ENCODE data around the gene ABHD18.
A peak's percentile ranks its signal among the peaks of the same experiment; 100 is the strongest.
"Not testable (repeated sequence)": the region's sequence is repeated elsewhere in the genome, so short reads cannot be mapped to it uniquely, and the experiment has no call there.

Gene ABHD18

DNA sequence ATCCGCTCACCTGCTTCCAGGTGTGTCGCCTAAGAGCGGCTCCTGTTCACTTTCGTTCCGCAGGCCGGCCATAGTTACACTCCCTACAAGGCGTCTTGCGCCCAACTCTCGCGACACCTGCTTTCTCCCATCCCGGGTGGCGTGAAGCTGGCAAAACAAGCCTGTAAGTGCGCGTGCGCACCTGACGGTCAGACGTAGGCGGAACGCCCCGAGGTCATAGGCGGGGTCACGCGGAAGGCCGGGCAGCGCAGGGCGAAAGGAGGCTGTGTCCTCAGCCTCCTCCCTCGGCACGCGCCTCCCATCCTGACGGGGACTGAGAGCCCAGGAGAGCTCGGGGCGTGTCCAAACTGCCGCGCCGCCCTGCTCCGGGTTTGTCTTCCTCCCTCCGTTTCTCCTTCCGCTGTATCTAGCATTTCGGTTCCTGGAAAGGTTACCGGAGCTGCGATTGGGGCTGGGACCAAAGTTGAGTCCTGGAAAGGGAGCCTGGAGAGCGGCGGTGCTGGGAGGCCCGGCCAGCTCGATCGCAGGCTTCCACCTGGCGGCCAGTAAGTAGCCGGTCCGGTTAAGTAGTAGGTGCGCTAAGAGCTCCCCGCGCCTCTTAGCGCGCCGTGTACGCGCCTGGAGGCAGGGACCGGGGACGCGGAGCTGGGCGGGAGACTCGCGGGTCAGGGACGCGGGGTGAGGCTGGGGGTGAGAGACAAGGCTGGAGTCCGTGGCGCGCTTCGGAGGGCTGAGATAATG, at the start of gene ABHD18, which contains the start of gene MFSD8:
ABHD18 (plus strand) TSS at position 345 of the 741 bp plus-strand sequence. CDS start 17,550 bp downstream, outside the sequence.
MFSD8 (minus strand) TSS at position 112 of the 741 bp plus-strand sequence; CDS start at position 72, 40 bp downstream.
- DNase-seq (ENCODE audit: low read depth), result peak; percentile 99

DNA sequence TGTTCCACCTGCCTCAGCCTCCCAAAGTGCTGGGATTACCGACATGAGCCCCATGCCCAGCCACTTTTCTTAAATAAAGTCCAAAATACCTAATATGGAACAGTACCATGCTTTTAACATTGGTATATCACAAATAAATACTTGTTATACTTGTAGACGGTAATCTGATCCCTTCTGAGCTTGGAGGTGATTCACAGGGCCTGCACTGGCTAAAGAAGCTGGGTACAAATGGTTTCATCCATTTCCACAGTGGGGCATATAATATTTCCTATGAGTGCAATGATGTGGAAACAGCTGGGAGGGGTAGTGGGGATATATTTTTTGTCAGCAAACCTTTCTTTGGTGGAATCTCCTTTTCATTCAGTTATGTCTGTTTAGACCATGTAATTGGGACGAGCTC, 48.7 kb upstream of the ABHD18 start:
- no peak for DNase-seq (ENCODE audit: low read depth)

DNA sequence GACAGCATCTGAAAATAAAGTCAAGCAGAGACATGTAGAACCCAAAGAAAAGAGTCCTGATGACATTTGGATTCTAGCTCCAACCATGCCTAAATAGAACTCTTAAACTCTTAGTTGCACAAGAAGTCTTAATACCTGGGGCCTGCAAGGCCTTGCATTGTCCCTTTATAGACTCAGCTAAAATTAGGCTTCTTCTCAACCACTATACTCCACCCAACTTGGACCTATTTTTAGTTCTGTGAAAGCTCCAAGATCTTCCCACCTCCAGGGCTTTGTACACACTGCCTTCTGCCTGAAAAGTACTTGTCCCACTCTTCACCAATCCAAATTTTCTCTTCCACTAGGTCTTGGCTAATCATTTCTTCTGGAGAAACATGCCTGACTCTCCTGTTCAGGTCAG, 48.1 kb upstream of the ABHD18 start:
- DNase-seq (ENCODE audit: low read depth), result no peak

DNA sequence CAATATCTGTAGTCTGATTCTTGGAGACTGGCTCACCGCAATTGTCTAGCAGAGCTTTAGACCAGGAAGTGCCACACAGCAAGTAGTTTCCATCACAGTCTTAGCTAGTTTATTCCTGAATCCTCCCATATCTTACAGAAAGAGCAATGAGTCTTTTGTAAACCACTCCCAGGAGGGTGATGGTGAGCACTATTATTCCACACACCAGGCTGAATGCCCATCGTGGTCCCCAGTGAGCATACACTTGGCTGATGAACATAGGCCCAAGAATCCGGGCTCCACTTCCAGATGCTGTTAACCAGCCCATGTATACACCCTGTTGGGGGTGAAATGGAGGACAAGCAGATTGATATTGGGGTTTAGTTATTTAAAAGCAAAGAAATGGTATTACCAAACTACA, 44.7 kb upstream of the ABHD18 start:
- DNase-seq (ENCODE audit: low read depth), result no peak

DNA sequence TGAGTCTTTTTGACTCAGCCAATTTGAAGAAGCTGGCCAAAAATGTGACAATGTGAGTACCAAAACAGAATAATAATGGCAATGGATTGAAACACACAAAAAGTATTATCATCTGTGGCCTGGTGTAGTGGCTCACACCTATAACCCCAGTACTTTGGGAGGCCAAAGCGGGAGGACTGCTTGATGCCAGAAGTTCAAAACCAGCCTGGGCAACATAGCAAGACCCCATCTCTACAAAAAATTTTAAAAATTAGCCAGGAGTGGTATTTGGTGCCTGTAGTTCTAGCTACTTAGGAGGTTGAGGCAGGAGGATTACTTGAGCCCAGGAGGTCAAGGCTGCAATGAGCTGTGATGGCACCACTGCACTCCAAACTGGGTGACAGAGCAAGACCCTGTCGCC, 43.0 kb upstream of the ABHD18 start:
- no peak for DNase-seq (ENCODE audit: low read depth)

DNA sequence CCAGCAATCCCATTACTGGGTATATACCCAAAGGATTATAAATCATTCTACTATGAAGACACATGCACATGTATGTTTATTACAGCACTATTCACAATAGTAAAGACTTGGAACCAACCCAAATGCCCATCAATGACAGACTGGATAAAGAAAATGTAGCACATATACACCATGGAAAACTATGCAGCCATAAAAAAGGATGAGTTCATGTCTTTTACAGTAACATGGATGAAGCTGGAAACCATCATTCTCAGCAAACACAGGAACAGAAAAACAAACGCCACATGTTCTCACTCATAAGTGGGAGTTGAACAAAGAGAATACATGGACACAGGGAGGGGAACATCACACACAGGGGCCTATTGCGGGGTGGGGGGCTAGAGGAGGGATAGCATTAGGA, 39.5 kb upstream of the ABHD18 start:
- DNase-seq (ENCODE audit: low read depth), result not testable (repeated sequence)

DNA sequence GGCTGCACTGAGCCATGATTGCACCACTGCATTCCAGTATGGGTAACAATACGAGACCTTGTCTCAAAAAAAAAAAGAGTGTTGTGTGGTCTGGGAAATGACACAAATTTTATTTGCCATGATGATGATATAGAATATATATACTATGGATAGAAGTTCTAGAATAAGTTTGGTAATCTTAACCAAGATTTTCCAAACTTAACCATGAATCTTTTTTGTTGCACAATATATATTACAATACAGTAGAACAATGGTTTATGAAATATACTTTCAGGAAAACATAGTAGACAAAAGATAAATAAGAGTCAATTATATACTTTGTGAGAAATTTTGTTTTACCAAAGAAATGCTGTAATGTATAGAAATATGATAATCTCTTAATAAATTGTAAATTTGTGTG, 35.0 kb upstream of the ABHD18 start:
- no peak for DNase-seq (ENCODE audit: low read depth)

DNA sequence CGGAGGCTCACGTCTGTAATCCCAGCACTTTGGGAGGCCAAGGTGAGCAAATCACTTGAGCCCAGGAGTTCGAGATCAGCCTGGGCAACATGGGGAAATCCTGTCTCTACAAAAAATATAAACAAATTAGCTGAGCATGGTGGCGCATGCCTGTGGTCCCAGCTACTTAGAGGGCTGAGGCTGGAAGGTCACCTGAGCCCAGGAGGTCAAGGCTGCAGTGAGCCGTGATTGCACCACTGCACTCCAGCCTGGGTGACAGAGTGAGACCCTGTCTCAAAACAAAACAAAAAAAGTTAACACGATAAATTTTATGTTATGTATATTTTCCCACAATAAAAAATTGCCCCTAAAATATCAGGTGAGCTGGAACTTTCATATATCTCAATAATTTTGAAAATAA, 33.4 kb upstream of the ABHD18 start:
- not testable (repeated sequence) for DNase-seq (ENCODE audit: low read depth)

DNA sequence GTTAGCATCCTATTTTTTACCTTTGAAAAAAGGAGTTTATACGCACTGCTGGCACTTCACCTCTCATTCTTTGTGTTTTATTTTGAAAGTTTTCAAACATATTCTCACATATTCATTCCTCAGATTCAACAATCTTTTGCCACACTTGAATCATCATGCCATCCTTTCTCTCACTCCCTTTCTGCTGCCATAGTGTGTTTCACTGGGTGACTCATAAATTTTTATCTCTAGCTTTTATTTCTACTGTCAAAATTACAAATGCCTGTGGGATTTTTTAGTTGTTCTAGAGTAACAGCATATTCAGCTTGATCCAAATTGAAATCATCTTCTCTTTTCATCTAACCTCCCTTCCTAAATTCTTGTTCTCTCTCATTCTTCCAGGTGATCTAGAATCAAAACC, 28.2 kb upstream of the ABHD18 start:
- no peak for DNase-seq (ENCODE audit: low read depth)

DNA sequence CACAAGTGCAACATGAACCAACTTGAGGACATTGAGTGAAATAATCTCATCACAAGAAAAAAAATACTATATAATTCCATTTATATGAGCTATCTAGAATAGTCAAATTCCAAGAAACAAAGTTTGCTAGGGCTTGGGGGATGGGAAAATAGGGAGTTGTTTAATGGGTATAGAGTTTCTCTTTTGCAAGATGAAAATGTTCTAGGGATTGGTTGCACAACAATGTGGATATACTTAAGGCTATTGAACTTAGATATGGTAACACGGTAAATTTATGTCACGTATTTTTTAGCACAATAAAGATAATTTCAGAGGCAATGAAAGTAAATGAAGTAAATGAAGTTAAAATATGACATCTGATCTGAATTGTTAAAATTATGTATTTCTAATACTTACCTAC, 8.1 kb upstream of the ABHD18 start:
- no peak for DNase-seq (ENCODE audit: low read depth)

DNA sequence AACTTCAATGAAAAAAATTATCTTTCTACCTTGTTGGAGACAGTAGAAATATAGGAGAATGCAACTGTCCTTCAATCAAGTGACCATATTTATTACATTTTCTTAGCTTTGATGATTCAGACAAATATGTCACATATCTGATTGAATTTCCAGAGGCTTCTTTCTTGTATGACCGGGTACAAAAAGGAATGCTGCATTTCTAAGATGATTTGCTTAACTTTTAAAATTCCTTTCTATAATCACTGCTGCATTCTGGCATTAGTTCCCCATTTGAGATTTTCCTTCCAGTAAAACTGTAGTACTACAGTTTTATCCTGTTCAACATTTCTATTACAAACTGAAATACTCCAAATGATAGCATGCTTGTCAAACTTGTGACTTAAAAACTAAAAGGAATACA, 5.4 kb upstream of the ABHD18 start:
- no peak for DNase-seq (ENCODE audit: low read depth)

DNA sequence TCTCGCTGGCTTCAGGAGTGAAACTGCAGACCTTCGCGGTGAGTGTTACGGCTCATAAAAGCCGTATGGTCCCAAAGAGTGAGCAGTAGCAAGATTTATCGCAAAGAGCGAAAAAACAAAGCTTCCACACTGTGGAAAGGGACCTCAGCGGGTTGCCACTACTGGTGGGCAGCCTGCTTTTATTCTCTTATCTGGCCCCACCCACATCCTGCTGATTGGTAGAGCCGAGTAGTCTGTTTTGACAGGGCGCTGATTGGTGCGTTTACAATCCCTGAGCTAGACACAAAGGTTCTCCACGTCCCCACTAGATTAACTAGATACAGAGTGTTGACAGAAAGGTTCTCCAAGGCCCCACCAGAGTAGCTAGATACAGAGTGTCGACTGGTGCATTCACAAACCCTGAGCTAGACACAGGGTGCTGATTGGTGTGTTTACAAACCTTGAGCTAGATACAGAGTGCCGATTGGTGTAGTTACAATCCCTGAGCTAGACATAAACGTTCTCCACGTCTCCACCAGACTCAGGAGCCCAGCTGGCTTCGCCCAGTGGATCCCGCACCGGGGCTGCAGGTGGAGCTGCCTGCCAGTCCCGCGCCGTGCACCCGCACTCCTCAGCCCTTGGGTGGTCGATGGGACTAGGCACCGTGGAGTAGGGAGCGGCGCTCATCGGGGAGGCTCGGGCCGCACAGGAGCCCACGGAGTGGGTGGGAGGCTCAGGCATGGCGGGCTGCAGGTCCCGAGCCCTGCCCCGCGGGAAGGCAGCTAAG, 1.4 kb upstream of the ABHD18 start:
- DNase-seq (ENCODE audit: low read depth), result not testable (repeated sequence)

DNA sequence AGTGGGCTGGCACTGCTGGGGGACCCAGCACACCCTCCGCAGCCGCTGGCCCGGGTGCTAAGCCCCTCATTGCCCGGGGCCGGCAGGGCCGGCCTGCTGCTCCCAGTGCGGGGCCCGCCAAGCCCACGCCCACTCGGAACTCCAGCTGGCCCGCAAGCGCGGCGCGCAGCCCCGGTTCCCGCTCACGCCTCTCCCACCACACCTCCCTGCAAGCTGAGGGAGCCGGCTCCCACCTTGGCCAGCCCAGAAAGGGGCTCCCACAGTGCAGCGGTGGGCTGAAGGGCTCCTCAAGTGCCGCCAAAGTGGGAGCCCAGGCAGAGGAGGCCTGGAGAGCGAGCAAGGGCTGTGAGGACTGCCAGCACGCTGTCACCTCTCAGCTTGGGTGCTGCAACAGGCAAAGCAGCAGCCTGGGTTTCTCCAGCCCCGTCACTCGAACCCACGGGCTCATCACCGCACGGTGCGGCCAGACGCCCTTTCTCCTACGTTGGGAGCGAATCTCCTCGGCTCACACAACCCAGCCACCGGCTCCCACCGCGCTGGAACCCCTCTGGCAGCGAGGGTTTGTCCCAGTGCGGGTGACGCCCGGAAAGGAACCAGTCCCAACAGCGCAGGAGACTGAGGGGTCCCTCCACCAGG, 662 bp upstream of the ABHD18 start:
- DNase-seq (ENCODE audit: low read depth), result peak; percentile 8

DNA sequence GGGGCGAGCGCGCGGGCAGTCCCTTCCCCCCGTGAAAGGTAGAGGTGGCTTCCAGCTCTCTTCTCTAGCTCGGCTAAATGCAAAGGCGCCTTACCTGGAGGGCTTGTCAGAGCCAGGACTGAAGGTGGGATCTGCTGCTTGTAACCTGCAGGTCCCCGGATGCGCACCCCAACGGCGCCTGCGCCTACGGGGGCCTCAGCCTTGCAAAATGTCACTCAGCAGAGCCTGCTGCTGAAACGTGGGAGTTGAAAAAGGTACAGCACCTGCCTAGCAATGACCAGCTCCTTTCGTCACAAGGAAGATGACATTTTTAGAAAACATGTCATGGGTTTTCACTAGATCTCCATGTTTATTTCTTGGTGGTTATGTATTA, 583 bp downstream of the ABHD18 start:
- DNase-seq (ENCODE audit: low read depth), result peak; percentile 70

DNA sequence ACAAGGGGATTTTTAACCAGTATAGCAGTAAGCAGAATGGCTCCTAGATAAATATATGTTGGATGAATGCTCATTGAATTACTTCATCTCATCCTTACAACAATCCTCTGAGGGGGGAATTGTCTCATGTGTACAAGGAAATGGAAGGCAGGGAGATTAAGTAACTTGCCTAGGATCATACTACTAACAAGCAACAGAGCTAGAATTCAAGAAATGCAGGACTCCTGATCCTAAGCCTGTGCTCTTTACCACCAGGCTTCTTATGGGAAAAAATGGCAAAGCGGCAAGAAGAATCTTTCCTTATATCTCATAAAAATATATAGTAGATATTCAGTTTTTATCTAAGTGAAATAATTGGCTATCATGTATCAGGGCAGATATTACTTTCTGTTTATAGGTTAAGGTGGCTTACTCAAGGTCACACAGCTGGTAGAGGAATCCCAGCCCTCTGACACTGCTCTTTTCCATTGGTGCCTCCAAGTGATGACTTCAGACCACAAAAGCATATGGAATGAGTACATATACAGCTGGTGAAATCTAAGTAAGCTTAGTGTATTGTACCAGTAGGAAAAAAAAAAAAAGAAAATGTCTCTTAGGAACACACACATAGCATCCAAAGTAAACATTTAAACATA, 2.1 kb downstream of the ABHD18 start:
- no peak for DNase-seq (ENCODE audit: low read depth)

DNA sequence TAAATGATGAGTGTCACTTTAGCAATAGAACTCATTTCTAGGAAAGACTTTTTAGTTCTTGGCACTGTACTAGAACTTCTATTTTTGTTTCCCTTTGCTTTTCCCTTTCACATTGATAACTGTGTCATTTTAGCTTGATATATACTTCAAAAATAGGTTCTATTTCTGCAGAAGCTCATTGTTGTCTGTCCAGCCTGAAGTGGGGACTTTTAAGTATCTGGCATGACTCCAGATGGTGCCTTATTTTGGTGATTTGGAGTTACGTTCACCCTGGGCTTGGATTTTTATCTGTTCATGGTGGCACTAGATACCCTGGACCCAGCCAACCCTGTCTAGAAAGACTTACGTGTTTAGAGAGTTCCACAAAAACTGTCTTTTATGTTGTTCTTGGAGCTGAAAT, 3.4 kb downstream of the ABHD18 start:
- DNase-seq (ENCODE audit: low read depth), result no peak

DNA sequence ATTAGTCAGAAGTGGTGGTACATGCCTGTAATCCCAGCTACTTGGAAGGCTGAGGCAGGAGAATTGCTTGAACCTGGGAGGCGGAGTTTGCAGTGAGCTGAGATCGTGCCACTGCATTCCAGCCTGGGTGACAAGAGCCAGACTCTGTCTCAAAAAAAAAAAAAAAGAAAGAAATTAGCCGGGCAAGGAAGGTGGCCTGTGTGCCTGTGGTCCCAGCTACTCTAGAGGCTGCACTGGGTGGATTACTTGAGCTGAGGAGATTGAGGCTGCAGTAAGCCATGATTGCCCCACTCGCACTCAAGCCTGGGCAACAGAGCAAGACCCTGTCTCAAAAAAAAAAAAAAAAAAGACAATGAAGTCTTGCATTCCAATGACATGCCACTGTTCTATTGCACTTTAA, 5.7 kb downstream of the ABHD18 start:
- not testable (repeated sequence) for DNase-seq (ENCODE audit: low read depth)

DNA sequence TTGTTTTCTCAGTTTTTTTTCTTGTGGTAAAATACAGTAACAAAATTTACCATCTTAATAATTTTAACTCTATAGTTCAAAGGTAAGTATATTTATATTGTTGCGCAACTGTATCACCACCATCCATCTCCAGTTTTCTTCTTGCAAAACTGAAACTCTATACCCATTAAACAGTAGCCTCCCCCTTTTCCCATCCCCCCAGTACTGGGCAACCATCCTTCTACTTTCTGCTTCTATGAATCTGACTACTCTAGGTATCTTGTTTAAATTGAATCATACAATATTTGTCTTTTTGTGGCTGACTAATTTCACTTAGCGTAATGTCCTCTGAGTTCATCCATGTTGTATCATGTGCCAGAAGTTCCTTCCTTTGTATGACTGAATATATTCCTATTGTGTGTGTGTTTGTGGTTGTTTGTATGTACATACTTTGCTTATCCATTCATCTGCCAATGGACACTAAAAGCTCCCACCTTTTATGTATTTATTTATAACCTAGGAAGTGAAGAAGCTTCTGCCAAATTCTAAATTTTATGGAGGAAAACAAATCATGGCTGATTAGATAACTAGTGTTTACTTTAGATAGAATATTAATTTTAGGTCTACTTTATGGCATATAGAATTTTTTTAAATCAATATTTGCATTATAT, 10.0 kb downstream of the ABHD18 start:
- no peak for DNase-seq (ENCODE audit: low read depth)

DNA sequence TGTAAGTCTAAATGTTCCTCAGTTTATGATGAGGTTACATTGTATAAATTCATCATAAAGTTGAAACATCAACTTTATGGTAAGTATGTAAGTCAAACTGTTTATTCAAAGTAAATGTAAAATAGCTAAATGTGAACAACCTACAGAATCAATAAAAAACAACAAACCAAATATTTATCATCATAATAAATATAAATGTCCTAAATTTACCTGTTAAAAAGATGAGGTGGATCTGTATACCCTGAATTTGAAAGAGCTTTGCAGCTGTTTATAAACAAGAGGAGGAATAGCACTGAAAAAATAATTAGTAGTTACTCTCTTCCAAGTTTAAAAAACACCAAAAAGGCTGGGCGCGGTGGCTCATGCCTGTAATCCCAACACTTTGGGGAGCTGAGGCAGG, 13.7 kb downstream of the ABHD18 start:
- no peak for DNase-seq (ENCODE audit: low read depth)

DNA sequence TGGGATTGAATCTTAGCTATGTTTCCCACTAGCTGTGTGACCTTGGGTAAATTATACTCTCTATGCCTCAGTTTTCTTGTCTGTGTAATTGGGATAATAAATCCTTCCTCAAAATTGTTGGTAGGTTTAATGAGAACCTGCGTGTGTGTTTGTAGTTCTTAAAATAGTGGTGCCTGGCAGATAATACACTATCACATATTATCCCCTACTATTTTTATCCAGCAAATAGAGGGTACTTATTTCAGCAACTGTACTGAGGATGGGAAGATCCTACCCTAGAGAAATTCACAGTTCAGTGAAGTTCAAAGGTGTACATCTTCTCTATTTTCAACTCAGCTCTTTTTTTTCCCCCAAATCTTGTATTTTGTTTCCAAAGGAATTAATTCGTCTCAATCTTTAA, 17.2 kb downstream of the ABHD18 start:
- DNase-seq (ENCODE audit: low read depth), result no peak

DNA sequence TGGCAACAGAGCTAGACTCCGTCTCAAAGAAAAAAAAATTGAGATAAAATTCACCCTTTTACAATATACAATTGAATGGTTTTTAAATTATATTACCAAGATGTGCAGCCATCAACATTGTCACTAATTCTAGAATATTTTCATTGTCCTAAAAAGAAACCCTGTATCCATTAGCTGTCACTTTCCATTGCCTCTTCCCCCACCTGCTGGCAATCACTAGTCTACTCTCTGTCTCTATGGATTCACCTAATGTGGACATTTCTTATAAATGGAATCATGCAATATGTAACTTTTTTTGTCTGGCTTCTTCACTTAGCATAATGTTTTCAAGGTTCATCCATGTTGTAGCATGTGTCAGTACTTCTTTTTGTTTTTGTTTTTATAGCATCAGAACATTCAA, 20.8 kb downstream of the ABHD18 start:
- DNase-seq (ENCODE audit: low read depth), result no peak

DNA sequence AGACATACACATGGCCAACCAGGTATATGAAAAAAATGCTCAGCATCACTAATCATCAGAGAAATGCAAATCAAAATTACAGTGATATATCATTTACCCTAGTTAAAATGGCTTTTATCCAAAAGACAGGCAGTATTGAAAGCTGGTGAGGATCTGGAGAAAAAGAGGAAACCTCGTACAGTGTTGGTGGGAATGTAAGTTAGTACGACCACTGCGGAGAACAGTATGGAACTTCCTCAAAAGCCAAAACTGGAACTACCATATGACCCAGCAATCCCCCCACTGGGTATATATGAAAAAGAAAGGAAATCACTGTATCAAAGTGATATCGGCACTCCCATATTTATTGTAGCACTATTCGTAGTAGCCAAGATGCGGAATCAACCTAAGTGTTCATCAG, 23.4 kb downstream of the ABHD18 start:
- no peak for DNase-seq (ENCODE audit: low read depth)

Data from activated T-cell treated with anti-CD3 and anti-CD28 coated beads for 48 hours (primary cell).